Endothelial cell of umbilical vein (primary cell): ENCODE results near the gene PFN4. TPM values are rescaled to one million over a fixed set of nuclear protein-coding genes. Genes with fewer than 3 reads are reported as not detected.

Experiments
- BruUV-seq: library from RNA; stranded (reverse); fragments of 400-500 nt; replicated peaks from 2 replicates; lab custom pipeline; 2021; lab: Mats Ljungman, UMichigan
- CTCF ChIA-PET: fragments of 300-600, 350-600 bp; sonication (Branson Sonifier 250); formaldehyde crosslinking; loops from one replicate; lab custom pipeline; 2021; ENCODE audit warnings: antibody characterized with exemption, inconsistent platforms; lab: Charles Lee
- POLR2A ChIA-PET: fragments of 300-600, 350-600 bp; sonication (Branson Sonifier 250); formaldehyde crosslinking; loops from one replicate; lab custom pipeline; 2021; ENCODE audit warnings: antibody characterized with exemption, inconsistent platforms; lab: Charles Lee
- DNase-seq: peaks from one replicate; pipeline ENCODE4 v3.0.0-alpha.2; 2011; ENCODE audit warnings: low read depth, low spot score
- FAIRE-seq: peaks from 2 replicates; lab custom pipeline; 2011; peaks lifted over from hg19 to GRCh38; lab: Jason Lieb, UNC
- H2AFZ ChIP-seq: 2 replicates; pipeline ENCODE4 v1.6.0; 2012; ENCODE audit warnings: low read depth, low read length, control low read depth, inconsistent platforms
- H3K27ac ChIP-seq: 2 replicates; pipeline ENCODE4 v1.5.1; 2011; ENCODE audit warnings: low read depth, mild to moderate bottlenecking, control low read depth, low read length, moderate library complexity; ENCODE audit not compliant: insufficient read depth
- H3K27me3 ChIP-seq, 2 experiments: 2 replicates each; pipeline versions ENCODE4 v1.6.0 to v1.6.1; 2011; ENCODE audit warnings: low read length in 2 of 2, mixed read lengths in 1 of 2; ENCODE audit not compliant: control insufficient read depth in 2 of 2, insufficient read depth in 2 of 2
- H3K36me3 ChIP-seq, 2 experiments: 2 replicates in 1 of 2; 3 replicates in 1 of 2; pipeline ENCODE4 v1.5.1; 2011; ENCODE audit warnings: low read length in 2 of 2, mild to moderate bottlenecking in 1 of 2, moderate library complexity in 1 of 2; ENCODE audit not compliant: control insufficient read depth in 2 of 2, insufficient read depth in 2 of 2; ENCODE audit errors: extremely low read depth in 1 of 2
- H3K4me1 ChIP-seq: 3 replicates; pipeline ENCODE4 v1.5.1; 2011; ENCODE audit warnings: mild to moderate bottlenecking, low read length; ENCODE audit not compliant: control insufficient read depth, insufficient read depth; ENCODE audit errors: extremely low read depth
- H3K4me2 ChIP-seq: 2 replicates; pipeline ENCODE4 v1.6.1; 2011; ENCODE audit warnings: low read length, control low read depth, mixed read lengths; ENCODE audit not compliant: insufficient read depth
- H3K4me3 ChIP-seq, 3 experiments: fragments of 200-600 bp in 1 of 3; sonication (generic), shearing (Covaris generic) in 1 of 3; replicated peaks in 1 of 3; 2 replicates each; pipeline ENCODE4 v1.5.1; 2011 to 2016; ENCODE audit warnings: control low read depth in 3 of 3, low read length in 3 of 3, mild to moderate bottlenecking in 2 of 3, inconsistent platforms in 1 of 3, low read depth in 1 of 3, moderate library complexity in 1 of 3; ENCODE audit not compliant: insufficient read depth in 1 of 3
- H3K79me2 ChIP-seq: 2 replicates; pipeline ENCODE4 v1.6.0; 2012; ENCODE audit warnings: low read length, inconsistent platforms; ENCODE audit not compliant: control insufficient read depth, insufficient read depth
- H3K9ac ChIP-seq: replicated peaks from 2 replicates; pipeline ENCODE3; 2011; ENCODE audit warnings: low read length, control low read depth; ENCODE audit not compliant: insufficient read depth; ENCODE audit errors: extremely low read depth
- H3K9me1 ChIP-seq: replicated peaks from 3 replicates; pipeline ENCODE4 v1.6.0; 2011; ENCODE audit warnings: mild to moderate bottlenecking, low read length; ENCODE audit not compliant: control insufficient read depth, insufficient read depth; ENCODE audit errors: extremely low read depth
- H3K9me3 ChIP-seq: replicated peaks from 2 replicates; pipeline ENCODE4 v1.5.1; 2012; ENCODE audit warnings: low read length, inconsistent platforms; ENCODE audit not compliant: control insufficient read depth, insufficient read depth
- H4K20me1 ChIP-seq: replicated peaks from 2 replicates; pipeline ENCODE3; 2011; ENCODE audit warnings: mild to moderate bottlenecking, low read length; ENCODE audit not compliant: control insufficient read depth, insufficient read depth; ENCODE audit errors: extremely low read depth
- CTCF ChIP-seq, 2 donors: IDR thresholded peaks; 1 replicate in 1 of 2; 2 replicates in 1 of 2; pipeline ENCODE4 v1.5.1; 2011; ENCODE audit warnings: low read length in 2 of 2, mild to moderate bottlenecking in 2 of 2, moderate library complexity in 2 of 2, control low read depth in 1 of 2, inconsistent platforms in 1 of 2, low read depth in 1 of 2; ENCODE audit not compliant: insufficient read depth in 1 of 2; ENCODE audit errors: extremely low read depth in 1 of 2
- EZH2 ChIP-seq: IDR thresholded peaks from 2 replicates; pipeline ENCODE4 v1.6.1; 2012; ENCODE audit warnings: borderline replicate concordance, low read depth, mild to moderate bottlenecking, moderate library complexity, low read length, inconsistent platforms; ENCODE audit not compliant: severe bottlenecking
- FOS ChIP-seq: IDR thresholded peaks from 2 replicates; pipeline ENCODE4 v1.6.1; 2011; ENCODE audit warnings: mild to moderate bottlenecking, low read length, moderate library complexity, borderline replicate concordance; ENCODE audit not compliant: insufficient read depth
- GATA2 ChIP-seq: IDR thresholded peaks from 2 replicates; pipeline ENCODE4 v1.7.0; 2011; ENCODE audit warnings: low read depth, mild to moderate bottlenecking, moderate library complexity, mixed read lengths, low read length; ENCODE audit not compliant: insufficient read length, insufficient read depth
- JUN ChIP-seq: IDR thresholded peaks from 2 replicates; pipeline ENCODE4 v1.6.1; 2011; ENCODE audit warnings: borderline replicate concordance, low read depth; ENCODE audit not compliant: insufficient read length, insufficient read depth
- MAX ChIP-seq: IDR thresholded peaks from 2 replicates; pipeline ENCODE4 v1.6.1; 2011; ENCODE audit not compliant: insufficient read depth, insufficient read length
- MYC ChIP-seq: IDR thresholded peaks from one replicate; pipeline ENCODE4 v1.6.1; 2011; ENCODE audit warnings: mild to moderate bottlenecking, low read depth, low read length
- POLR2A ChIP-seq: IDR thresholded peaks from 2 replicates; pipeline ENCODE4 v1.6.1; 2012; ENCODE audit warnings: low read depth, mild to moderate bottlenecking, control low read depth, low read length
- POLR2AphosphoS5 ChIP-seq: IDR thresholded peaks from 2 replicates; pipeline ENCODE4 v1.6.1; 2012; ENCODE audit warnings: low read depth, mild to moderate bottlenecking, control low read depth, low read length, moderate library complexity; ENCODE audit not compliant: insufficient read depth
- dilution Hi-C: fragments of 300-500 bp; cut with MboI; formaldehyde crosslinking; loops from one replicate; pipeline ENCODE4 v1.15.0; 2019; ENCODE audit warnings: low sequenced_read_pairs; ENCODE audit not compliant: extremely low pct_ligation_motif_present
- intact Hi-C: fragments of 100-400 bp; cut with micrococcal nuclease; formaldehyde crosslinking; loops from one replicate; pipeline ENCODE4 v1.10.0; 2022
- polyA plus RNA-seq, 4 experiments: library from polyadenylated mRNA; depleted of rRNA in 3 of 4; stranded (reverse) in 3 of 4; unstranded in 1 of 4; fragments of >200 nt; gene quantifications; 2 replicates each; pipeline versions ENCODE4 v1.2.1 to v1.2.3, GENCODE V29; 2011 to 2012; ENCODE audit warnings: missing spikeins in 1 of 4
- total RNA-seq: library from RNA; stranded (reverse); gene quantifications from 2 replicates; pipeline ENCODE4 v1.2.3, GENCODE V29; 2021

Gene PFN4
- total and polyA plus RNA-seq, 2 donors (not counting 3 experiments of a cell fraction or from before 2014, with no cell fraction given), result 0.23 to 0.93 TPM

GRCh38 chr2:24117902-24118301 is 5.2 kb downstream of the PFN4 start:
- no peaks in the 10 kb centered on the region for H4K20me1 ChIP-seq
- no peak overlapping the region for H3K9ac ChIP-seq
- H3K4me1 ChIP-seq, result peaks cover 13% of the 10 kb centered on the region
- CTCF ChIA-PET, result interaction anchor here (2.0 kb wide), 1 partner anchor 293 kb away, joined by 8 read pairs; no protein-coding TSS in a partner anchor
- intact Hi-C loops (no loop called here), dilution Hi-C loops (no loop called here)
- H2AFZ ChIP-seq, result no peak overlapping the region
- no peaks in the 10 kb centered on the region for H3K27me3 ChIP-seq
- H3K4me2 ChIP-seq, result no peak overlapping the region
- H3K36me3 ChIP-seq, result no peaks in the 10 kb centered on the region
- no peak for TF ChIP-seq FOS
- TF ChIP-seq JUN, result no peak
- no peak for TF ChIP-seq GATA2
- TF ChIP-seq CTCF (IDR thresholded peaks at IDR 0.05; ENCODE audit: extremely low read depth in 1 of 2, insufficient read depth in 1 of 2, low read depth in 1 of 2, low read length in 2 of 2), result no peak
- no peak for TF ChIP-seq MAX
- no peak for TF ChIP-seq MYC
- no peak for TF ChIP-seq POLR2AphosphoS5
- no peak for TF ChIP-seq EZH2
- TF ChIP-seq POLR2A, result no peak
- no peak overlapping the region for H3K4me3 ChIP-seq
- DNase-seq (no peak), FAIRE-seq (no peak)
- POLR2A ChIA-PET, result no interaction called here
- H3K27ac ChIP-seq, result no peak overlapping the region
- H3K79me2 ChIP-seq, result no peaks in the 10 kb centered on the region
- BruUV-seq, result no TSS peak
- H3K9me1 ChIP-seq, result no peaks in the 10 kb centered on the region
- H3K9me3 ChIP-seq, result no peaks in the 10 kb centered on the region
